GM12878 (cell line): ENCODE measurements around the gene CTNNA2. TPM values are rescaled to one million over a fixed set of nuclear protein-coding genes. Genes with fewer than 3 reads are reported as not detected.

ENCODE experiments used
- ATAC-seq: fragments of 200-7000 bp; cut with Tn5 transposase; 3 replicates; pipeline ENCODE4 v1.9.1; 2020; ENCODE audit warnings: mild to moderate bottlenecking, moderate library complexity
- BruUV-seq: library from RNA; stranded (reverse); fragments of 400-500 nt; replicated peaks from 2 replicates; lab custom pipeline; 2021; lab: Mats Ljungman, UMichigan
- CTCF ChIA-PET: fragments of 300-600 bp; sonication (Branson Sonifier 250); formaldehyde crosslinking; extraction: SDS; loops from one replicate; lab custom pipeline; 2021; ENCODE audit warnings: inconsistent platforms; lab: Yijun Ruan, JAX
- POLR2A ChIA-PET: fragments of 350-600 bp; formaldehyde crosslinking; extraction: SDS; loops from one replicate; lab custom pipeline; 2021; ENCODE audit warnings: inconsistent platforms; lab: Charles Lee
- RAD21 ChIA-PET: fragments of 300-600 bp; sonication (Branson Sonifier 250); formaldehyde crosslinking; loops from one replicate; lab custom pipeline; 2023; ENCODE audit warnings: antibody characterized with exemption; ENCODE audit not compliant: unreplicated experiment; lab: Charles Lee
- SMC1A ChIA-PET: fragments of 300-600 bp; sonication (Branson Sonifier 250); formaldehyde crosslinking; loops from one replicate; lab custom pipeline; 2023; ENCODE audit not compliant: unreplicated experiment, uncharacterized antibody; lab: Charles Lee
- DNase-seq: peaks from one replicate; pipeline ENCODE4 v3.0.0-alpha.2; 2011; ENCODE audit warnings: low read depth, low spot score
- FAIRE-seq: peaks from 3 replicates; lab custom pipeline; 2011; peaks lifted over from hg19 to GRCh38; lab: Jason Lieb, UNC
- H2AFZ ChIP-seq: 2 replicates; pipeline ENCODE4 v1.6.0; 2011; ENCODE audit warnings: low read depth, low read length, control low read depth; ENCODE audit not compliant: control insufficient read depth
- H3K27ac ChIP-seq: 2 replicates; pipeline ENCODE4 v1.5.1; 2011; ENCODE audit warnings: control low read depth; ENCODE audit not compliant: control insufficient read depth, insufficient read depth
- H3K27me3 ChIP-seq, 2 experiments: replicated peaks in 1 of 2; 2 replicates each; pipeline versions ENCODE4 v1.6.0 to v1.6.1; 2011; ENCODE audit warnings: low read length in 1 of 2; ENCODE audit not compliant: control insufficient read depth in 2 of 2, insufficient read depth in 2 of 2
- H3K36me3 ChIP-seq, 2 experiments: 2 replicates each; pipeline ENCODE4 v1.5.1; 2011; ENCODE audit warnings: low read length in 1 of 2; ENCODE audit not compliant: control insufficient read depth in 2 of 2, insufficient read depth in 2 of 2
- H3K4me1 ChIP-seq: 2 replicates; pipeline ENCODE4 v1.6.1; 2011; ENCODE audit warnings: mild to moderate bottlenecking, low read length, moderate library complexity, mixed read lengths; ENCODE audit not compliant: control insufficient read depth, insufficient read depth
- H3K4me2 ChIP-seq: 2 replicates; pipeline ENCODE4 v1.6.0; 2011; ENCODE audit warnings: control low read depth; ENCODE audit not compliant: control insufficient read depth, insufficient read depth
- H3K4me3 ChIP-seq: fragments of 200-600 bp; sonication (generic); 2 replicates; pipeline ENCODE4 v1.5.1; 2016
- H3K79me2 ChIP-seq: 2 replicates; pipeline ENCODE4 v1.6.0; 2011; ENCODE audit warnings: low read length; ENCODE audit not compliant: control insufficient read depth, insufficient read depth
- H3K9ac ChIP-seq: 2 replicates; pipeline ENCODE4 v1.8.0; 2011; ENCODE audit warnings: low read length, control low read depth, mixed read lengths; ENCODE audit not compliant: control insufficient read depth, insufficient read depth
- H3K9me3 ChIP-seq: replicated peaks from 3 replicates; pipeline ENCODE4 v1.5.1; 2011; ENCODE audit warnings: mild to moderate bottlenecking, low read length; ENCODE audit not compliant: control insufficient read depth, insufficient read depth
- H4K20me1 ChIP-seq: 2 replicates; pipeline ENCODE4 v1.6.0; 2011; ENCODE audit not compliant: control insufficient read depth, insufficient read depth
- RAD21 ChIP-seq: IDR thresholded peaks from 2 replicates; pipeline ENCODE4 v1.6.1; 2011; ENCODE audit warnings: mild to moderate bottlenecking, low read depth, low read length, moderate library complexity; ENCODE audit not compliant: insufficient read depth
- RELA ChIP-seq: fragments of 450-650 bp; IDR thresholded peaks from 2 replicates; pipeline ENCODE4 v1.8.0; 2014; ENCODE audit warnings: borderline replicate concordance; ENCODE audit not compliant: partially characterized antibody
- SMC3 ChIP-seq: IDR thresholded peaks from 2 replicates; pipeline ENCODE4 v1.6.1; 2011; ENCODE audit warnings: low read length, improper control_type of control experiment, borderline replicate concordance
- WGBS: methylation state at CpG from one replicate; pipeline ENCODE4 v1.1.6; 2016; ENCODE audit warnings: low lambda C conversion rate; ENCODE audit not compliant: insufficient replicate concordance, insufficient coverage; ENCODE audit errors: missing lambda C conversion rate; 5-methylcytosine and 5-hydroxymethylcytosine counted together
- in situ Hi-C: fragments of 300-500 bp; cut with MboI; formaldehyde crosslinking; loops from 9 replicates; pipeline ENCODE4 v1.14.3; 2018; ENCODE audit warnings: mixed read lengths
- intact Hi-C: fragments of 100-400 bp; cut with micrococcal nuclease; formaldehyde crosslinking; loops from one replicate; pipeline ENCODE4 v1.14.2; 2022; ENCODE audit not compliant: unreplicated experiment
- polyA plus RNA-seq, 11 experiments: library from polyadenylated mRNA; depleted of rRNA in 4 of 11; unstranded in 6 of 11; stranded (reverse) in 5 of 11; fragments of >200 nt; fragmentation: Nextera tagmentation in 4 of 11; fragmentation: Illumina TruSeq in 1 of 11; extraction: Ambion mirVana in 4 of 11; extraction: Trizol in 1 of 11; gene quantifications; 1 replicate in 1 of 11; 2 replicates in 10 of 11; pipeline versions ENCODE4 v1.2.1 to v1.2.3, GENCODE V29; 2011 to 2016; ENCODE audit warnings: inconsistent platforms in 2 of 11, missing spikeins in 2 of 11, low read depth in 1 of 11
- total RNA-seq, 4 experiments: library from RNA; depleted of rRNA in 3 of 4; stranded (reverse); fragments of >200 nt in 3 of 4; fragmentation: Illumina TruSeq in 1 of 4; extraction: Trizol in 1 of 4; gene quantifications; 2 replicates each; pipeline versions ENCODE4 v1.2.1 to v1.2.3, GENCODE V29; 2013 to 2021
- TF ChIP-seq, protein P1 (sequence below), 3 experiments: IDR thresholded peaks in 2 of 3; conservative IDR thresholded peaks in 1 of 3; 2 replicates each; pipeline ENCODE4 v1.5.1; 2011; ENCODE audit warnings: low read depth in 3 of 3, low read length in 3 of 3, mild to moderate bottlenecking in 3 of 3, control low read depth in 2 of 3, moderate library complexity in 2 of 3, inconsistent platforms in 1 of 3, mixed read lengths in 1 of 3; ENCODE audit not compliant: control insufficient read depth in 2 of 3, insufficient read depth in 1 of 3; ENCODE audit errors: extremely low read depth in 1 of 3

The CTNNA2 gene
- total and polyA plus RNA-seq, 10 of the 15 experiments (the other 5 are each of a cell fraction or from before 2014, with no cell fraction given), result 2.4 to 36.2 (median 6.6) TPM

DNA sequence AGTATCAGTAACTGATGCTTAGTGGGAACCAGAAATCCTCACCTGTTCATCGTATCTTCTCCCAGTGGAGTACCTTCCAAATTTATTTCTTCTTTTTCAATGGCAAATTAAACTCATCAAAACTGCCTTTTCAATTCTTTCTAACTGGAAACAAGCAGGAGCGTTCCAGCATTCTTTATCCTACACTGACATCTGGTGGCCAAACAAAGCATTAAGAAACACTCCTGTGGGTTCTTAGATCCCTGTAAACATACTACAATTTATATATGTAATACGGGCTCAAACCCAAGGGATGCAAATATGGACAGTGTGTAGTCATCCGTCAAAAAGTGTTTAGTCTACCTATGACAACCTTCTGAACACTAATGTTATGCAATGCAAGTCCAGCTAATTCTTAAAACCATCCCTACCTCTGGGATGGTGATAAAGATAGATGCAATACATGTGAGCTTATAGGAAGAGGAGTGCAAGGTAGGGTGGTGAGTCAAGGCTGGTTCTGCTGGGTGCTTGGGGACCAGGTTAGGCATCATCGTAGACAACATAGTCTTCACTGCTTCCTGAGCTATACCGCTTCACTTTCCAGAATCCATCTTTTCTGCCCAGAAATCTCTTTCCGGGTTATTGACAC, 375.0 kb downstream of the CTNNA2 start:
- ChIA-PET CTCF (interaction anchor here (0.6 to 2.3 kb wide), 3 partner anchors 11 to 653 kb away, joined by 3 to 22 read pairs (median 4); no protein-coding TSS in a partner anchor), POLR2A (no interaction called here), RAD21 (interaction anchor here (0.9 kb wide), 1 partner anchor 847 kb away, joined by 3 read pairs; no protein-coding TSS in a partner anchor), SMC1A (interaction anchor here (1.4 kb wide), 1 partner anchor 680 kb away, joined by 3 read pairs; no protein-coding TSS in a partner anchor)
- Histone ChIP-seq H3K36me3 (no peaks in the 10 kb centered on the region), H3K4me3 (no peak overlapping the region), H3K27me3 (no peaks in the 10 kb centered on the region), H3K4me1 (no peaks in the 10 kb centered on the region), H3K9ac (no peak overlapping the region), H2AFZ (no peak overlapping the region), H3K79me2 (no peaks in the 10 kb centered on the region), H3K9me3 (no peaks in the 10 kb centered on the region), H3K4me2 (no peak overlapping the region), H4K20me1 (no peaks in the 10 kb centered on the region), H3K27ac (no peak overlapping the region)
- ATAC-seq, result peak; percentile 84
- TF ChIP-seq RAD21, result peak; percentile 96
- peak; percentile 80; the same call in 1 of the 2 replicates for TF ChIP-seq SMC3
- TF ChIP-seq, protein P1, sequence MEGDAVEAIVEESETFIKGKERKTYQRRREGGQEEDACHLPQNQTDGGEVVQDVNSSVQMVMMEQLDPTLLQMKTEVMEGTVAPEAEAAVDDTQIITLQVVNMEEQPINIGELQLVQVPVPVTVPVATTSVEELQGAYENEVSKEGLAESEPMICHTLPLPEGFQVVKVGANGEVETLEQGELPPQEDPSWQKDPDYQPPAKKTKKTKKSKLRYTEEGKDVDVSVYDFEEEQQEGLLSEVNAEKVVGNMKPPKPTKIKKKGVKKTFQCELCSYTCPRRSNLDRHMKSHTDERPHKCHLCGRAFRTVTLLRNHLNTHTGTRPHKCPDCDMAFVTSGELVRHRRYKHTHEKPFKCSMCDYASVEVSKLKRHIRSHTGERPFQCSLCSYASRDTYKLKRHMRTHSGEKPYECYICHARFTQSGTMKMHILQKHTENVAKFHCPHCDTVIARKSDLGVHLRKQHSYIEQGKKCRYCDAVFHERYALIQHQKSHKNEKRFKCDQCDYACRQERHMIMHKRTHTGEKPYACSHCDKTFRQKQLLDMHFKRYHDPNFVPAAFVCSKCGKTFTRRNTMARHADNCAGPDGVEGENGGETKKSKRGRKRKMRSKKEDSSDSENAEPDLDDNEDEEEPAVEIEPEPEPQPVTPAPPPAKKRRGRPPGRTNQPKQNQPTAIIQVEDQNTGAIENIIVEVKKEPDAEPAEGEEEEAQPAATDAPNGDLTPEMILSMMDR (IDR thresholded peaks at IDR 0.05 in 2 of 3, conservative IDR thresholded peaks at IDR 0.05 in 1 of 3; ENCODE audit: control insufficient read depth in 2 of 3, extremely low read depth in 1 of 3, insufficient read depth in 1 of 3, low read depth in 3 of 3, low read length in 3 of 3), result peak; percentile 53 to 82 (median 54); a peak in 5 of 6 replicates
- TF ChIP-seq RELA, result no peak
- DNase-seq, result peak; percentile 9
- in situ Hi-C loops, result loop anchor here (10.0 kb wide), 1 partner anchor 663 kb away; no protein-coding TSS in a partner anchor
- intact Hi-C loops, result loop anchor here (2.0 to 10.0 kb wide), 4 partner anchors 653 to 896 kb away; no protein-coding TSS in a partner anchor
- BruUV-seq, result no TSS peak
- 30% methylated on average over 7 of the region's 7 CpGs for WGBS
- peak; percentile 47 for FAIRE-seq
